Stimulated activated CD4-positive, alpha-beta T cell treated with anti-CD3 and anti-CD28 coated beads, TNF-alpha, amount 100 ng/mL, for 1 hour (primary cell): ENCODE data around the gene PRDM16.

Experiments used
- DNase-seq, 3 donors: peaks; one replicate each; pipeline ENCODE4 v3.0.0-alpha.2; 2020; ENCODE audit warnings: low read depth in 3 of 3, low spot score in 1 of 3

Gene PRDM16

DNA sequence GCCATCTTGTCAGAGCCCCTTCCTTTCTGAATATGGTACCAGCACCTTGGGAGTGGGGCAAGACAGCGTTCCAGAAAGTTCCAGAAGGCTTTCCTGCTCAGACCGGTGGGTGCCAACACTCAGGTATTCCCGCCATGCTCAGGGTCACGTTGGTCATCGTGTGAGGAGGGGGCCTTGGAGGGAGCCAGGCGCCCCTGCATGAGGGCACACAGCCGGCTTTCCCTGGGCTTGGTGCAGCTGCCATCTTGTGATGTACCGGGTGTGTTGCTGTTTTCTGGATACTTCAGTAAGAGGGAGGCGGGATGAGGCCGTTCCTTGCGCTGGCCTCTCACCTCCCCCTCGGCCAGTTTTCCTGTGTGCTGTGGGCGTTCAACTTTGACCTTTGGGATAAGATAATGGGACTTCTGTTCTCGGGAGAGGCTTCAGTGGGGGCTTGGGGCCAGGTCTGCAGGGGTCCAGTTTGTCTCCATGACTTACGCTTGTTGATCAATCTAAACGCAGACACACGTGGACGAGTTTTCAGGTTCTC lies 69.7 kb downstream of the PRDM16 start:
- DNase-seq = no peak

DNA sequence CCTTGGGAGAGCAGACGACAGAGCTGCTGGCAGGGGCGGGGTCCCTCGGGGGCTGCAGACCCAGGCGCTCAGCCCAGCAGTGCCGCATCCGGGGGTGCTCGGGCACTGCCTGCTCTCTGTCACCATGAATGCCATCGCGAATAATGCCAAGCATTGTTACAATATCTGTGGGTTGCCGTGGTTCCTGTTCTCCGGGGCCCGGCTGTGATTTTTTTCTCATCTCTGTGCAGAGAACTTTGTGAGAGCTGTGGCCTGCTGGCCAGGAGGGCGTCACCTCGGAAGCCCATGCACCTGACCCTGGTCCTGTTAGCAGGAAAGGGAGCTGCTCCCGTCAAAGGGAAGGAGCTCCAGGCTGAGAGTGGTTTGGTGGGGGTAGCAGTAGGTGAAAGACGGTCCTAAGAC lies 70.4 kb downstream of the PRDM16 start:
- no peak for DNase-seq

DNA sequence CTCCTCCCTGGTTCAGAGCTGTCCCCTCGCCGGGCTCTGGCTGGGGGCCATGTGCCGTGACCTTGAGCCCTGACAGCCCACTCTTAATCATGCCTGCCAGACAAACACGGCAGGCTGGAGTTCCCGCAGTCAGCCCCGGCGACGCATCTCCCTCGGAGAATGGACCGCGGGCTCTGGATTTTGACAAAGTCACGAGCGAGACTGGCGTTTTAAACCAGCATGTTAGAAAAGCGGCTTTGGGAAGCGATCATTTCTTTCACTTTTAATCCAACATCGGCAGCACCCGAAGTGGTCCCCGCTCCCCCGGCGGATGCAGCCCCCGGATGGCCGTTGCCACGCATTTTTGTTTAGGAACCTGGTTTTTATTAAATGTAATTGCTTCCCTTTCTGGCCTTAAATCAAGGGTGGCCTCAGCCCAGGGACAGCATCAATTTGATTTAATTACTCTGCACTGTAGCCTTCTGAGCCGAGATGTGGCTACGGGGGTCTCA lies 70.9 kb downstream of the PRDM16 start:
- DNase-seq = no peak

DNA sequence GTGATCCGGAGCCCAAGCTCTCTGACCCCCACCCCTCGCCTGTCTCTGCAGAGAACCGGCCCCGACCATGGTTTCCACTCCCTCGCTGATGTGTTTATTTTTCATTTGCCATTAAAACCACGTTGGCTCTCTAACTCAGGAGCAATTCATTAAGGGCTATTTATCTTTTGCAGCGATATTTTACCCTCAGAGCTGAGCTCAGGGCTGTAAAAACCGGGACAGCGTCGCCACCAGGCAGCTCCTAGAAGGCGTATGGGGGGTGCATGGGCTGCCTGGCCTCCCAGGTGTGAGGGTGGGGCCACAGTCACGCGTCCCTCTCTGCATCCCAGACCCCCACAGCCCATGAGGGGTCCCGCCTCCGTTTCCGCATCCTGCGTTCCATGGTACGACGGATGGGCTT lies 71.4 kb downstream of the PRDM16 start:
- no peak for DNase-seq

DNA sequence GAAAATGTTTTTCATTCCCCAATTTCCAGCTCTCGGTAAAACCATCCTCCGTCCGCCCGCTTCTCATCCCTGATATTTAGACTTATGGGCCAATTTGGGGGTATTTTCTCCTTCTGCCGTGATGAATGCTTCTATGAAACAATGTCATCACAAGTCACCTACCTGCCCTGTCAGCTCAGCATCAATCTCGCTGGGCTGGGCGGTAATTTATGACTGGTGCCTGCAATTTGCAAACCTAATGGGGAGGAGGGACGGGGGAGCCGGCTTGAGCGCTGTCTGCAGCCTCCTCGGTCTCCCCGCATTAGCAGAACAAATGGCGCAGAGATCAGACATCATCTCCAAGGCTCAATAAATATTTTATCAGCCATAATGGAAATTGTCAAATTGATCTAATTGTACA lies 72.1 kb downstream of the PRDM16 start:
- DNase-seq = no peak

DNA sequence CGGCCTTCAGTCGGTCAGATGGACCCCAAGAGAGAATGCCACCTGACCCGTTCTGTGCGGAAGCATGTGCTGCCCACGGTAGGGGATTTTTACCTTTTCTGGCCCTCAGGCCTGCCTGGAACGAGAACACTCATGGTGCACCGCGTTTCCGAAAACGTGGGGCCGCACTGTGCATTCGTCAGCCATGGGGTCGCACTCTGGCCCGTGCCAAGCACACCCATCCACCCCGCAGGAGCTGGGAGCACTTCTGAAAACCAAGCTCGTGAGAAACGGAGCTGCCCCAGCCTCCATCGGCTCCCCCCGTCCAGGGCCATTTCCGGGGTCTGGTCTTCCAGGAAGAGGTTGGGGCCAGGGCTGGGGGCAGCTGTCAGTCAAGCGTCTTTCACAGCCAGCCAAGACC lies 72.8 kb downstream of the PRDM16 start:
- DNase-seq = no peak

DNA sequence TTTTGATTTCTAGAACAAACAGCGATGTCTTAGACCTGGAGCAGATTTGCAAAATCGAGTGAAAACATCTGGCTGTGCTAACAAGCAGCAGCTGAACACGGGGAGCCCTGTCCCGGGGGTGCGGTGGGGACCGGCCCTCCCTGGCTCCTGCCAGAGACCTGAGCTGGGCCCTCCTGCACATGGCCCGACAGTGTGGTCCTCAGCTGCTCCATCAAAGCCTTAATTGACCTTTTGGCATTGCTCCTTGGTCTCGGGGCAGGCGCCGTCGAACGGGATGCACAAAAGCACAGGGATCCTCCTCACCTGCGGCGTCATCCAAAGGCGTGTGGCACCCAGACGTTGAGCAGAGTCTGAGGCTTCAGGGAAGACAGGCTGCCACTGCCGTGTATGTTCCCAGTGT lies 73.2 kb downstream of the PRDM16 start:
- DNase-seq = no peak

DNA sequence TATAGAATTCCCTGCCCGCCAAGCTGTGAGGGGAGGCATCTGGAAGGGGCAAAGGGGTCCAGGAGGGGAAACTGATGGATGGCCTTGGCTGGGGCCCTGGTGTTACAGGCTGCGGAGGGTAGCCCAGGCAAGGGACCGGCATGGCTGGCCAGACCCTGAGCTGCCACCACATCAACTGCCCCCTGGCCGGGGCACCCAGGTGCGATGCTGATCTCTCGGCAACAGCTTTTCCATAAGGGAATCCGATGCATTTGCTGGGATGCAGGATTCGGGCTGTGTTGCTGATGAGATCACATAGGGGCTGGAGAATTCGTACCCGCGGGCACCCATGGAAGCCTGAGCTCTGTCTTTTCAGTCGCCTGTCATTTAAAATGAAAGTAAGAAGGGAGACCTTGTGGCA lies 73.7 kb downstream of the PRDM16 start:
- DNase-seq = no peak

DNA sequence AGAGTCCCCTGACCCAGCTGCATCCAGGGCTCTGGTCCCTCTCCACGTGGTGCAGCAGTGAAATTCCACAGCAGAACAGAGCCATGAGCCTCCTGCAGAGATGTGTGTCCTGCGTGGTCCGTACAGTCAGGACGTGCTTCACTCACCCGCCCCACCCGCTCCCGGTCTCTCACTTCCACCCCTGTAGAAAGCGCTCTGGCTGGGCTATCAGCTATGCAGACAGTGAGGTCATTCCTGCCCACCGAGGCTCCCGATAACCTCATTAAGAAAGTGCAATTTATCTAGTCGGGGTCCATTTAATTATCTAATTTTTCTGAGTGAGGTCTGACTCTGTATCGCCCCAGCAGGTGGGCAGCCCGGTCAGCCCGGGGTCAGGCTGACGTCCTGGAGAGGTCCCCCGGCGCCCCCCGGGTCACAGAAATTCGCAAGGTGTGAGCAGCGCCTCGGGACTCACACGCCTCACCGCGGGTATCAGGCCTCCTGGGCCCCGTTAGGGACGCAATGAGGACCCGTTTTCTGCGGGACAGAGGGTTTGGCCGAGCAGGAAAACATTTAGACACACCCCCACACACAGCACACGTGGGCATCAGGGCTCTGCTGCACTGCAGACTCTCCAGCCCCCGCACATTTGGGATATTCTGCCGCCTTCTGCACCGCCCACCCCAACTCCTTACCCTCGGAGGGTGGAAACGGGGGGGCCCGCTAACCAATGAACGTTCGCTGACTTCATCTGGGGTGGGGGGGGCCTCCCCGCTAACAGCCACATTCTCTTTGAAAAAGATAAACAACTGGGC lies 76.7 kb downstream of the PRDM16 start:
- DNase-seq = no peak

DNA sequence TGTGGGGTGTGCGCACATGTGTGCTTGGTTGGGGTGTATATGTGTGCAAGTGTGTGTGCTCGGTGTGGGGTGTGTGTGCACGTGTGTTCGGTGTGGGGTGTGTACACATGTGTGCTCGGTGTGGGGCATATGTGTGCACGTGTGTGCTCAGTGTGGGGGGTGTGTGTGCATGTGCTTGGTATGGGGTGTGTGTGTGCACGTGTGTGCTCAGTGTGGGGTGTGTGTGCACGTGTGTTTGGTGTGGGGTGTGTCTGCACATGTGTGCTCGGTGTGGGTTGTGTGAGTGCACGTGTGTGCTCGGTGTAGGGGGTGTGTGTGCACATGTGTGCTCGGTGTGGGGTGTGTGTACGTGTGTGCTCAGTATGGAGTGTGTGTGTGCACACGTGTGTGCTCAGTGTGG lies 77.5 kb downstream of the PRDM16 start:
- no peak for DNase-seq

DNA sequence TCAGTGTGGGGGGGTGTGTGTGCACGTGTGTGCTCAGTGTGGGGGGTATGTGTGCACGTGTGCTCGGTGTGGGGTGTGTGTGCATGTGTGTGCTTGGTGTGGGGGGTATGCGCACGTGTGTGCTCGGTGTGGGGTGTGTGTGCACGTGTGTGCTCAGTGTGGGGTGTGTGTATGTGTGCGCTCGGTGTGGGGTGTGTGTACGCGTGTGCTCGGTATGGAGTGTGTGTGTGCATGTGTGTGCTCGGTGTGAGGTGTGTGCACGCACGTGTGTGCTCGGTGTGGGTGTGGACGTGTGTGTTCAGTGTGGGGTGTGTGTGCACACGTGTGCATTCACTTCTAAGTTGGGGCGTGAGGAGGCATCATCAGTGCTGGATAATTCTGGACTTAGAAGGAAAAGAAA lies 77.9 kb downstream of the PRDM16 start:
- DNase-seq = no peak

DNA sequence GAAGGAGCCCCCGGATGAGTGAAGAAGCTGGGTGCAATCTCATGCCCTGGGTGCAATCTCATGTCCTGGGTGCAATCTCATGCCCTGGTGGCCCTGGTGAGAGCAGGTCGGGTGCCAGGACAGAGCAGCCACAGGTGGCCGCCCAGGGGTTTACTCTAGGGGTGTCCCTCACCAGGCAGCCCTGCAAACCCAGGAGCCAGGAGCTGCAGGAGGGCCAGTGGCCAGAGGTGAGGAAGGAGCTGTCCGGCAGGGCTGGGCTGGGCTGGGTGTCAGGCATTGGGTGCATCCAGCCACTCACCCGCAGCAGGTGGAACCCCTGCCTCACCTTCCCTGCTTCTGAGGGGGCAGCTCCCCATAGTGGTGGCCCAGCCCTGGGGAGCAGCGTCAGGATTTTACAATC lies 79.2 kb downstream of the PRDM16 start:
- DNase-seq = no peak

DNA sequence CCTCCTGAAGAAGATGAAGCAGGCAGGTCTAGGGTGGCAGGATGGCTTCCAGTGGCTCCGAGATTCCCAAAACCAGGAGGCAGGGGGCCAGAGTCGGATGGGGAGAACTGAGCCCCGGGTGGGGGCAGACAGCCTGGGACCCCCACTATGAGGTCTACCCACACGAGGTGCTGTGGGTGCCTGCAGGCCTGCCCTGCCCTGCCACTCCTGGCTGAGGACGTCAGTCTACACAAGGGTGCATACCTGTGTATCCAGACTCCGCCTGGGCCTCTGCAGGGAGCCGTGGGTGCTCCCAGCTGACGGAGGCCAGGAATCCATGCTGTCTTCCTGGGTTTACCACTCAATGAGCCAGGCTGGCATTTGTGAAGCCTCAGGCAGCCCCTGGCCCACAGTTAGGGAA lies 80.3 kb downstream of the PRDM16 start:
- DNase-seq = no peak

DNA sequence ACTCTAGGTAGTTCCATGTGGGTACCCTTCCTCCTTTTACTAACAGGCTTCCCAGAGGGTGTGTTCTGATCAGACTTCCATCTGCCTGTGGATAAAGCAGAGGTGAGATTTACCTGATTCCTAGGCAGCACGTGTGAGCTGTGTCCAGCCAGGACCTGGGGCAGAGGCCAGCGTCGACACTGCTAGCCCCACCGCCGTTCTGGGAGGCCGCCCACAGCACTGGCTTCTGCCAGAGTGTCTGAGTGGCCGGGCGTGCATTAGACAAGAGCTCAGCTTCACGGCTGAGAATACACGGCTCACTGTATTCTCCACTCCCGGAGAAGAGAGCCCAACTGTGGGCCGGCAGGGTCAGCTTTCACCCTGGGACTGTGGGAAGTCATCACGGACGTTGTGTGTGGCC lies 82.5 kb downstream of the PRDM16 start:
- DNase-seq = no peak

DNA sequence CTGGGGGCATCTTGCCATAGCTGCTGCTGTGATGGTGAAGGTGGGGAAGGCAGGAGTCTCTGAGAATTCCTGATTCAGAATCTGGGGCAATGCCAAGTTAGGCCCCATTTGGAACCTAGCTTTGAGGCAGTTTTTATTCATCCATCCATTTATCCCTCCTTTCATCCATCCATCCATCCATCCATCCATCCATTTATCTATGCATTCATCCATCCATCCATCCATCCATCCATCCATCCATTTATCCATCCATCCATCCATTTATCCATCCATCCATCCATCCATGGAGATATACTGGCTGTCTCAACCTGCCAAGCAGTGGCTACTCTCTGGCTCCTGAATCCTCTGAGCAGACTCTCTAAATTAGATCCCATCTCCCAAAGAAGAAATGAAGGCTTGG lies 83.1 kb downstream of the PRDM16 start:
- DNase-seq = no peak

DNA sequence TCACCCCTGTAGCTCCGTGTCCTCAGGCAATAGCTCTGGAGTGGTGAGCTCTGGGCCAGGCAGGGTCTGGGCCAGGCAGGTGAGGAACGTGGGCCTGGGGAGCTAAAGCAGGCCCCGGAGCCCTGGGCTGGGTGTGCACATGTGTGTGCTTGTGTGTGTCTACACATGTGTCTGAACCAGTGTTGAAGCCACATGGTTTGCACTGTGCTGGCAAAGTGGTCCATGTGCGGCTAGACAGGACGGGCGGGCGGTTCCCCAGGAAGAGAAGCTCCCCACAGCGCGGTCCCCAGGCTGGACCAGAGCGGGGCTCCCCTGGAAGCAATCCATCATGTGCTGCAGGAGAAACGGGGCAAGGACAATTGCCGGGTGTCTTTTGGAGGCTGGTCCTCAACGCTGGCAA lies 84.2 kb downstream of the PRDM16 start:
- DNase-seq = no peak

DNA sequence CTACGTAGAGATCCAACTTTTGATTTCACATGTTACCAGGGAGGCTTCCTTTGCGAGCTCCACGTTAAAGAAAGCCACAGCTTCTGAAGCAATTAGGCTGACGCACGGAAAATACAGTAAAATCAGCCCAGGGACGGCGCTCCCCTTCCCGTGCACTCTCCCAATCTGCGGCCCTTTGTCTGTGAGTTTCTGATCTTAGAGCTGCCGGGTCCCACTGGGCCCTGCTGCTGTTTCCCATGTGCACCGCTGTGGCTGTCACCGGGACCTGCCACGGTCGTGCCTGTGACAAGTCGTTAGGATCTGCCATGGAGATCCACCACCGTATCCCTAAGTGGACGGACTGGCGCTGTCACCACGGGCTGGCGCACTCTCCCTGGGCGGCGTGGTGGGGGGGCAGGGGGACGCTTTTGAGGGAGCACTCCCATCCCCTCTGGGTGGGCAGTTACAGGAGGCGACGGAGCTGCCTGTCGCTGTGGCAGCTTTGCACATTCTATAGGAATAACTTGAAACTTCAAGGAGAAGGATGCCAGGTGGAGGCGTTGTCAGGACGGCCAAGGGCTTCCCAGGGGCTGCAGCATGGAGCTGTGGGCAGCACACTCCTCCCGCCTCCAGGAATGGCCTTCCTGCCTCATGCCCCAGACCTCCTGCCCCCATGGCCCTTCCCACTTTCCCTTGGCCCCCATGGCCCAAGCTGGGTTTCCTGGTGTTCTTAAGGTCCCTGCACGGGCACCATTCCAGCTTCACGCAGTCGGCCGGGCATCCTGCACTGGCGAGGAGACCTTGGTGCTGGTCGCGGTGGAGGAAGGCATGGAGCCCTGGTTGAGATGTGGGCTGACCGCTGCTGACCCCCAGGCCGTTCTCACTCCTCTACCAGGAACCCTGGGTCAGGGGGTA lies 85.1 kb downstream of the PRDM16 start:
- DNase-seq = no peak

DNA sequence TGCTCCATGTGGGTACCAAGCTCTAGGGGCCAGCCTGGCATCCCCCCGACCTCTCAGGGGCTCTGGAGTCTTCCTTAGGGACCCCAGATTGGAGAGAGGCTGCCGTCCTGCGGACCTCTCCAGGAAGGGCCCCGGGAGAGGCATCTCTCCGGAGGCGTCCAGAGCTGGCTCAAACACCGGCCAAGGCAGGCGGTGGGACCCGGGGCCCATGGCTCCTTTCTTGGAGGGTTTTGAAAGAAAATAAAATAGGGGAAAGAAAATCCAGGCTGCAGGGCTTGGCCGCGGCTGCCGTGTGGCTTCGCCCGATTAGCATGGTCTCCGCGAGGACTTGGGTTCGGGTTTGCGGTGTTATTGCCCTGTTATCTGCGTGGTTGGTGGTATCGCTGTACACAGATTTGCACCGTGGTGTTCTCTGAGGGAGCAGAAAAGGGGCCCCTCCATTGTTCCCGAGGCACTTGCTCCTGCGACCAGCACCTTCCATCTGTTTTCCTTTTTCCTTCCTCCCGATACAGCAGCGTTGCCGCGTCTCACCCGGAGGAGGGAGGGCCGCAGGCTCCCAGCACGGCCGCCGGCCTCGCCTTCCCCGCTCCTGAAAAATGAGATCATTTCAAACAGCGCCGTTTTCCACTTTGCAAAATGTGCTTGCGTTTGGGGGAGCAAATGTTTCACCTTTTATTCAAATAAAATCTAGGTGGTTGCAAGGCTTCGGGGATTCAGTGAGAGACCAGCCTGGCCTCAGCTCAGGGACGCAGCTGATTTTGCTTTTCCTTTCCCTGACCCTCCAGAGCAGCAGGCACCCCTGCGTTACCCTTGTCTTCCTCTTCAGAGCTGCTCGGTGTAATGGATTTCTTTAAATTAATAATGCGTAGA lies 86.3 kb downstream of the PRDM16 start:
- no peak for DNase-seq

DNA sequence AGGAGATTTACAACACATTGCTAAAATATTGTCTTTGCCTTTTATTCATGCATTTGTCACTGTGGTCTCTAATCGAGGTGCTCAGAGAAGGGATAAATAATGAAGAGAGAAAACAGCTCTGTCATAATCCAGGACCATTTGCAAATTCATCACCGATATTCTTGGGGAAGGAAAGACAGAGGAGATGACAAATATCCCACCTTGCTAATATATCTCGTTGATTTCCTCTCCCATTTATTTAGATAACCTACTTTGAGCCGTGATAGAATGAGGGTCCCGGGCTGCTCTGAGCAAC lies 86.9 kb downstream of the PRDM16 start:
- DNase-seq = no peak

DNA sequence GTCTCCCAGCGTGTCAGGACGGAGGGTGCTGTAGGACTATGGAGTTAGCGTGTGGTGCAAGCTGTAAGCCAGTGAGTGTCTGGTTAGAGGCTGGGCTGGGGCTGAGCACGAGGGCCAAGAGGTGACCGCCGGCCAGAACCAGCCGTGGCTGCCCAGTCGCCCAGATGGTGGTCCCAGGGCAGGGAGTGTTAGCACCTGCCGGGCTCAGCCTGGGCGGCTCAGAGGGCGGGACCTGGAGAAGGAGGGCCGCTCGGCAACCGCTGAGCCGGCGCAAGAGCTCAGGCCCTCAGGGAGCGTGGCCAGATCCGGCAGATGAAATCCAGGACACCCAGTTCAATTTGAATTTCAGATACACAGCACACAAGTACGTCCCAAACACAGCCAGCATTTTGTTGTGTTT lies 87.9 kb downstream of the PRDM16 start:
- no peak for DNase-seq

DNA sequence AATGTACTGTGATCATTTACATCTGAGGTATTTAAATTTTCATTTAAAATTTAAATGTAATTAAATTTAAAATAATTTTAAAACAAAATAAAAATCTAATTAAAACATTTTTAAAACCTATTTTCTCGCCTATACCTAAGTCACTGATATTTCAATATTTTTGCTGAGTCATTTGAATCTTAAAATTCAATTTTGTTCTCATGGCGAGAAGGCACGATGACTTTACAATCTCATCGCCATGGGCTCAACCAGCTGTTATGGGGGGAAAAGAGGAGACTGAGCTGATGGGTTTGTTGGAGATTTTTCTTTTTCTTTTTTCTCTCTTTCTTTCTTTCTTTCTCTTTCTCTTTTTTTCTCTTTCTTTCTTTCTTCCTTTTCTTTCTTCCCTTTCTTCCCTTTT lies 89.3 kb downstream of the PRDM16 start:
- DNase-seq = no peak
